ENCODE data around the gene MYLK2.

The MYLK2 gene

DNA sequence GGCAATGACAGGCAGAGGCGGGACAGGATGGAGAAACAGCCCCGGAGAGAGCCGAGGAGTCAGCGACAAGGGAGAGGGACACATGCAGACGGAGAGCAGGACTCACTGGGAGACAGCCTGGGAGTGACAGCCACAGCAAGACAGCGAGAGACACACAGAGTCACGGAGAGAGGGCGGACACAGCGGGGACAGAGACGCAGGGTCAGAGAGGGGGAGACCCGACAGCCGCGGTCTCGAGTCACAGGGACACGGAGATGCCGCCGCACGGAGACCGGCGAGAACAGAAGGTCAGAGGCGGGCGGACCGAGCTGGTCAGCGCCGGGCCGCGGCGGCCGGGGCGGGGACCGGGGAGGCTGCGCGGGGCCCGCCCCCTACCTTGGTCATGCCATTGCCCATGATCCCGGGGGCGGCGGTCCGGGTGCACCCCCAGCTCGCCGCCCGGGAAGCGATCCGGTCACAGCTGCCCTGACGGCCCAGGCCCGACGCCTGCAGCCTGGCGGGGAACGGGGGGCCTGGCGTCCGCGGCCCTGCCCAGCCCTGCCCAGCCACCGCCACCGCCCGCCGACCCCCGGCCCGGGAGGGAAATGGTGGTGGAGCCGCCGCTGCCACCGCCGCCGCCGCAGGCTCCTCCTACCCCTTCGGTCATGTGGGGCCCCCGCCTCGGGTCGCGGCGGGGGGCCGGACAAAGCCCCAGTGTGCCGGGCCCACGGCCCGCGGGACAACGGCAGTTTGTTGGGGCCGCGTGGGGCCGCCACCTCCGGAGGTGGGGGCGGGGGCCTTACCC lies 51.0 kb downstream of the MYLK2 start, which contains the start of the genes DUSP15 and TTLL9:
Gene DUSP15, minus strand, starts transcription at position 586 of the 784 bp plus-strand sequence. Its CDS starts 190 bp downstream, at position 396.
Gene TTLL9, plus strand, starts transcription at position 693 of the 784 bp plus-strand sequence. CDS start 493 bp downstream, outside the sequence.
- peak within 1 kb of the TSS; percentile 29 for H3K4me3 ChIP-seq (ENCODE audit: low read depth, low read length)
- no peak for TF ChIP-seq CTCF (IDR thresholded peaks at IDR 0.05; ENCODE audit: low read depth, low read length)

GRCh38 chr20:31870726-31871617 lies 51.8 kb downstream of the MYLK2 start:
- no peak overlapping the region; the same call in 1 of the 2 replicates for H3K4me3 ChIP-seq (ENCODE audit: low read depth, low read length)
- TF ChIP-seq CTCF (IDR thresholded peaks at IDR 0.05; ENCODE audit: low read depth, low read length): no peak

- no peak for TF ChIP-seq CTCF (IDR thresholded peaks at IDR 0.05; ENCODE audit: low read depth, low read length)
- H3K4me3 ChIP-seq (ENCODE audit: low read depth, low read length): no peak overlapping the region
Observed at GRCh38 chr20:31871618-31871954, 52.4 kb downstream of the MYLK2 start.

DNA sequence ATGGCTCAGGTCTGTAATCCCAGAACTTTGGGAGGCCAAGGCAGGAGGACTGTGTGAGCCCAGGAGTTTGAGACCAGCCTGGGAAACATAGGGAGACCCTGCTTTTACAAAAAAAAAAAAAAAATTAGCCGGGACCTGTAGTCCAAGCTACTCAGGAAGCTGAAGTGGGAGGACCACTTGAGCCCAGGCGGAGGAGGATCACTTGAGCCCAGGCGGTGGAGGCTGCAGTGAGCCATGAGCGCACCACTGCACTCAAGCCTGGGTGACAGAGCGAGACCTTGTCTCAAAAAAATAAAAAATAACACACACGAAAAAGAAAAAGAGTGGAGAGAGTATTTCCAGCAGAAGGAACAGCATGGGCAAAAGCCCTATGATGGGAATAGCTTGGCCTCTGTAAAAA lies 53.2 kb downstream of the MYLK2 start:
- no peak for TF ChIP-seq CTCF (IDR thresholded peaks at IDR 0.05; ENCODE audit: low read depth, low read length)
- H3K4me3 ChIP-seq (ENCODE audit: low read depth, low read length): no peak overlapping the region

DNA sequence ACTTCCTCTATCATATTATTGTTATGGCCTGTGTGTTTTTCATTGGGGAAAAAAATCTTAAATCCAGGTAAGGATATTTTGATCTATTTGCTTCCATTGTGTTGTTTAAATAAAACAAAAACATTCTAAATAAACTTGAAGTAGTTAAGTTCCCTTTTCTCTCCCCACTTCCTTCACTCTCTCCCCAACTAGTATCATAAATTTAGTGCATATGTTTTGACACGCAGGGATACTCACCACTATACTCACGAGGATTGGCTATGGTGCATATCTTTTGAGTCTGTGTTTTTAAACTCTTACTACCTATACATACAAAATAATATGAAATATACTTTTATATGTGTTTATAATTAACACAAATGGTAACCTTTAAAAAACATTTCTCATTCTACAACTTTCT lies 56.5 kb downstream of the MYLK2 start:
- H3K4me3 ChIP-seq (ENCODE audit: low read depth, low read length): no peak overlapping the region
- TF ChIP-seq CTCF (IDR thresholded peaks at IDR 0.05; ENCODE audit: low read depth, low read length): no peak

DNA sequence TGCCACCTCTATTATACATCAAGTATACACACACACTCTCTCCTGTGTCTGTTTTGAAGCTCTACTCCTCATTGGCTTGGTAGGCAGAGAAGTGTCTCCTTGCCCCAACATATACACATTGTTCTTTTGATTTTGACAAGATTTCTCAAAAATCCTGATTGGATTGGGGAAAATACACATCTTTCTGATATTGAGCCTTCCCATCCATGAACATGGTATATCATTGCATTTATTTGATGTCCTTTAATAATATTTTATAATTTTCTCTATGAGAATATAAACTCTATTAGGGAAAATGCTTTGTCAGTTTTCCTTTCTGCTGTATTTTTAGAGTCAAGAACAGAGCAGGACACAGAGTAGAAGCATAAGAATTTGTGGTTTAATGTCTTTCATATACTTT lies 58.5 kb downstream of the MYLK2 start:
- H3K4me3 ChIP-seq (ENCODE audit: low read depth, low read length): no peak overlapping the region
- no peak for TF ChIP-seq CTCF (IDR thresholded peaks at IDR 0.05; ENCODE audit: low read depth, low read length)

Data from WI38 (cell line).